DMS79 treated with DMSO at 0.1 percent for 48 hours (cell line): ENCODE results near the gene RARA.
"Not testable (repeated sequence)": the region's sequence is repeated elsewhere in the genome, so short reads cannot be mapped to it uniquely, and the experiment has no call there.

ENCODE experiments used
- DNase-seq: peaks from one replicate; lab custom pipeline; 2025; lab: John Stamatoyannopoulos, UW

Gene RARA

DNA sequence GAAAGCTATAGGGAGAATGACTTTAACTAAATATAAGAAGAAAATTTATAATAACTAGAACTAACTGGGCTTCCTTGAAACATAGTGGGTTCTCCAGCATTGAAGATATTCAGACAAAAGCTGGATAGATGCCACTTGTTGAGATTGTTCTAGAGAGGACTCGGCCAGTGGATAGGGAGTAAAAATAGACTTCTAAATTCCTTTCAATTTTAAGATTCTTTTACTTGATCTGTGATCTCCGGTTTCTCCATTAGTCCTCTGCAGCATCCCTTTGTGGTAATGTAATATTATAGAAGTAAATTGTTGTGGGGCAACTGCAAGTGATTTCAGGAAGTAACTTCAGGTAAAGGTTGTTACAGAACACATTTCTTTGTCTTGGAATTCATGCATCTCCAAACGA, 10.3 kb upstream of the RARA start:
- no peak for DNase-seq

DNA sequence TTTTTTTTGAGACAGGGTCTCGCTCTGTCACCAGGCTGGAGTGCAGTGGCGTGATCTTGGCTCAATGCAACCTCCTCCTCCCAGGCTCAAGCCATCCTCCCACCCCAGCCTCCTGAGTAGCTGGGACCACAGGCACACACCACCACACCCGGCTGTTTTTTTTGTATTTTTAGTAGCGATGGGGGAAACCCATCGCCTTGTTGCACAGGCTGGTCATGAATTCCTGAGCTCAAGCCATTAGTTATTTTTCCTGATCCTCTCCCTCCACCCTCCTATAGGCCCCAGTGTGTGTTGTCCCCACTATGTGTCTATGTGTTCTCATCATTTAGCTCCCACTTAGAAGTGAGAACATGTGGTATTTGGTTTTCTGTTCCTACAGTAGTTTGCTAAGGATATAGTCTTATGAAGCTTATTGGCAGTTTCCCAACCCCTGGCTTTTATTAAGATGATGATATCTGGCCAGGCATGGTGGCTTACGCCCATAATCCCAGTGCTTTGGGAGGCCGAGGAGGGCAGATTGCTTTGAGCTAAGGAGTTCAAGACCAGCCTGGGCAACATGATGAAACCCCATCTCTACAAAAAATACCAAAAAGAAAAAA, 9.7 kb upstream of the RARA start:
- not testable (repeated sequence) for DNase-seq

DNA sequence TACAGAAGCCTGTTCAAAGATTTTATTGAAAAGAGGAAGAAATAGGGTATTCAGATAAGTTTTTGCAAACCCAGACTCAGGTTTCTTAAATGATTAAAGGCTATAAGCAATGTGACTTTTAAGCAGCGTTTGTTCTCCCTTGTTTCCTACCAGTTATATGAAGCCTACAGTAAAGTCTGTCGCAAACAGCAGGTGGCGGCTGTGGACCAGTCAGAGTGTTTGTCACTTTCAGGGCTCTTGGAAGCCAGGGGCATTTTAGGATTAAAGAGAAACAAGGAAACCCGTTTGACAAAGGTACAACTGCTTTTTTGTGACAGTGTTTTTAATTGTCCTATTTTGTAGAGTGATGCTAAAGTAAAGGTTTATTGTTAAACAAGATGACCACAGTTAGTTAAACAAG, 7.7 kb upstream of the RARA start:
- no peak for DNase-seq

DNA sequence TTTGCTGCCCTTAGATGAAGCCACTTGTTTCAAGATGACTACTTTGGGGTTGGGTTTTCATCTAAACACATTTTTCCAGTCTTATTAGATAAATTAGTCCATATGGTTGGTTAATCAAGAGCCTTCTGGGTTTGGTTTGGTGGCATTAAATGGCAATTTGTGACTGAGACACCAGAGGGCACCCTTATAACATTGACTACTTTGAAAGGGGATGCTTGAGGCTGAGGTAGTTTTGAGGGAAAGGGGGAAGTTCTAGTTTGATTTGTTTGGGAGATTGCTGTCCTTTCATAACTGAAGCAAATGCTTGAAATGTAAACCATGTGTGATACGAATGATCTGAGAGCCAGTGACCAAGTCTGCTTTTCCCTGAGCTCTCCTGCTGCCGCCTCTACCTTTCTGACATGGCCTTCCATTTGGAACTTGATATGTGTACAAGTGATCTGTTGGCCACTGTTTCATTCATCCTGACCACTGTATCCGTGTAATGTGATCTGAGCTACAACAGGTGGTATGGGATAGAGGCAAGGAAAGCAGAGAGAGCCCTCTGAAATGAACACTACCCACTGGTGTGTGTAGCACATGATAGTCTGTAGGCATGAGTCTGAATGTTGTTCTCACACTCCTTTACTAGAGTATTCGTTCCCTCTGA, 5.8 kb upstream of the RARA start:
- peak; percentile 72 for DNase-seq

DNA sequence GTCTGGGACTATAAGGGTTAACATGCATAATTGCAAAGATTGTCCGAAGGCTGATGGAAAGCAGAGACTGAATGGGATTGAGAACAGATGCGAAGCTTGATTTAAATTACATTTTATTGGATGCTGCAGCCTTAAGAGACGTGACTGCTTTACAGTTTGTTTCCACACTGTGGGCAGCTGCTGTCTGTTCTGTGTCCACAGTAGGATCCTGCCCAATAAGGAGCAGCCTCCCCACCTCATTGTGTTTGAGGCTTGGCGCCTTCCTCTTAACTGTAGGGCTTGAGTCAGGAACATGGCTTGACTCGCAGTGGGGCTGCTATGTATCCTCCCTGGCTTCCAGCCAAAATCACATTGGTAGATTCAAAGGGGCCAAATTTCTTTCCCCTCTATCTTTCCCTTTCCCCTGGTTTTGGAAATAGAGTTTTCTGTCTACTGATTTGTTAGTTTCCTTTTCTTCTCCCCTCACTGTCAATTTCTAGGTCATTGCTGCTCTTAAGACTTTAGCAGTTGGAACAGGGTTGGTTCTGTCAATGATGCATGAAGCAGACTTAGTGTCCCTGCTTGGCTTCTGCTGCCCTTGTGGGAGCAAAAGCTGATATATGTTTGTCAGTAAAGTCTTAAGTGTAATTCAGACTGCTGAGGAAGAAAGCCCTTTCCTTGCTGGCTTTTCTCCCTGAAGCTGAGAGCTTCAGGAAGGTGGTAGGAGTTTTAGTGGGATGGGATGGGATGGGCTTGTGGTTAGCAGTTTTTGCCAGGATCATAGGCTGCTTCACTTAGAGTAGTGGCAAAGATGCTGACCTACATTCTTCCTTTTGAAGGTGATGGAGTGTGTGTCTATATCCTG, 5.0 kb upstream of the RARA start:
- DNase-seq = peak; percentile 72

DNA sequence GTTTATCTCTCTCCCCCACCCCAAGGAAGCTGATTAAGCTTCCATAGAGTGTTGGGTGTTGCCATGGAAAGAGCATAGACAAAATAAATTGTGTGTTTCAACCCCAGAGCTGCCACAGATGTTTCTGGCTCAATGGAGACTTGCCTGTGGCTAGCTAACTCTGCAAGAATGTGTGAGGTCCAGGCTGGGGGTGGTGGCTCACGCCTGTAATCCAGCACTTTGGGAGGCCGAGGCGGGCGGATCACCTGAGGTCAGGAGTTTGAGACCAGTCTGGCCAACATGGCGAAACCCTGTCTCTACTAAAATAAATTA, 4.5 kb upstream of the RARA start:
- not testable (repeated sequence) for DNase-seq

DNA sequence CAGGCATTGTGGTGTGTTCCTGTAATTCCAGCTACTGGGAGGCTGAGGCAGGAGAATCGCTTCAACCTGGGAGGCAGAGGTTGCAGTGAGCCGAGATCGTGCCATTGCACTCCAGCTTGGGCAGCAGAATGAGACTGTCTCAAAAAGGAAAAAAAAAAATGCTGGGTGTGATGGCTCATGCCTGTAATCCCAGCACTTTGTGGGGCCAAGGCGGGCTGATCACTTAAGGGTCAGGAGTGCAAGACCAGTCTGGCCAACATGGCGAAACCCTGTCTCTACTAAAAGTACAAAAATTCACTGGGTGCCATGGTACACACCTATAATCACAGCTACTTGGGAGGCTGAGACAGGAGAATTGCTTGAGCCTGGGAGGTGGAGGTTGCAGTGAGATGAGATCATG, 4.1 kb upstream of the RARA start:
- DNase-seq = not testable (repeated sequence)

DNA sequence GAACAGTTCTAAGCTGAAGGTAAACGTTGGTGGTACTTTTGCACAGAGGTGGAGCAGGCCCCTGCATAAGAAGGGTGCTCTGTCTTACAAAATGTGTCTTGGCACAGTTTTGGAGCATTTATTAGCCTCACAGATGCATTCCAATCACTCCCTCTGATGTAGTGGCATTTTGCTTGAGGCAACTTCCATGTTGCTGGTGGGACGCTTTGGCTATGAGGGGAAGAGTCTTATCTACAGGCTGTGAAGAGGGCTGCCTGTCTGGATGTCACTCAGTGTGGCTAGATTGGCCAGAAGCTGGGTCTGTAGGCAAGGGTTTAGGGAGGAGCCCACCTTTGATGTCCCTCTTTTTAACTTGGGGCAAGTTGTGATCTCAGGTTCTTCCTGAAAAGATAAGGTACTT, 2.6 kb upstream of the RARA start:
- DNase-seq = no peak

DNA sequence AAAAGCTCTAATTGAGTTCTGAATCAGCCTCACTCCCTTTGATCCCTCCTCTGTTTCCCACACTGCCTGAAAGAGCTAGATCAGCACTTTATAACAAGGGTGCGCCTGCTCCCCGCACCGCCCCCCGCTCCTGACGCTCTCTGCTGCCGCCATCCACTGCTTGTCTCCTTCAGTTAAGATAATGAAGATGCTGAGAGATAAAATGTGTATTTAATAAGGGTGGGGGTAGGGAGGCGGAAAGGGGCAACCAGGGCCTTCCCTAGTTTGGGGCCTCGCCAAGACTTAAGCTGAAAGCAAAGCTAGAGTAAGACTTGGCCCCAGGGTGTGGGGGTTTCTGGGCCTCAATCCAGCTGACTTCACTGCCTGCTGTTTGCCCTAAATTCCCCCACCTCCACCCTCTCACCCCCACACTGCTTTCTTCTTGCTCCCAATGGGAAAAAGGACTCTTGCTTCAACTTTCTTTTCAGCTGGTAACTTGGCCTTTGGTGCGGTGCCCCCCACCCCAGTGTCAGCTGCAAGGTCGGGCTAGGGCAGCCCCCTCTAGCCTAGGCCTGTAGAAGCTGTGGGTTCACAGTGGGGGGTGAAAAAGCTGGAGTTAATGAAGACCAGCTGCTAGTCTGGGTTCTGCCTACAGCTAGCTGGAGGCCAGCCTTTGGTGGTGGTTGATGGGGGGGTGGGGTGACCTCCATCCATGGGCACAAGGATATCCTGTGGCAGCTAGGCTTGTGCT, 1.8 kb upstream of the RARA start:
- peak; percentile 31 for DNase-seq

DNA sequence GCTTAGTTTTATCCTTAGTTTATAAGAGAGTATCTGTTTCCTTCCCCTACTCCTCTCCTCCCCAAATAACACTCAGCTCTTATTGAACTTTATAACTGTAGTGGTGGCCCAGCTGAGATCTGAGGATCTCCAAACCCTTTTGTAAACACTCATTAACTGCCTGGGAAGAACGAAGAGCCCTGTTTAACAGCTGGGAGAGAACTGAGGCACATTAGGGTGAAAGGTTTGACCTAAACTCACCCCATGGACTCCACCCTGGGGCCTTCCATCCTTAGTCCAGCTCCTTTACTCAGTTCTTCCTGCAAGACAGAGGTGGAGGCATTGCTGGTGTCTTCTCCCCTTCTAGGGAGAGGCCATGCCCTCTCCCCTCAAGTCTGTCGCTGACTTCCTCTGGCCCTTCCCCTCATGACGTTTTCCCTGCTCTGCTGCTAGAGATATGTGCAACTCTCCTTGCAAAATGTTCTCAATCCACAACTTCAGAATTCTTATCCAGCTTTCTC, 1.2 kb upstream of the RARA start:
- peak; percentile 39 for DNase-seq

DNA sequence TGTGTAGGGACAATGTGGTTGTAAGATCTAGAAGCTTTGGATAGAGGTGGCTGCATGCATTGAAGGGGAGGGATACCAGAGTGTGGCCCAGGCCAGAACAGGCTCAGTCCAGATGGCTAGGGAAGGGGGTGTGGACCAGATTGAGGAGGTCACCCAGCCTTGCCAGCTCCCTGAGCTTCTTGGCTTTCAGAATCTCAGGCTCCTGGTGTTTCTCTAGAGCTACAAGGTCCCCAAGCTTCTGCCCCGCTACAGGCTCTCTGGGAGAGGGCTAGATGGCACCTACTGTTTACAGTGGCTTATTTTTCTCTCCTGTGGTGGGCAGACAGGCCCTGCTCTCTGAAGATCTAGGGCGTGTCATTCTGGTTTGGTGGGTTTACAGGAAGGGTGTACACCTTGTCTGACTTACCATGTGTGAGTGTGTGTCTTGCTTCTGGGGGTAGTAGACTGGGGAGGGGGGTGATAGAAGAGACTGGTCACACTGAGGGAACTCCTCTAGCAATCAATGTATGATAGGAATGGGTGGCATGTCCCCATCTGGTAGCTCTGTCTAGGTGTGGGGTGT, 1.1 kb downstream of the RARA start:
- DNase-seq = no peak

DNA sequence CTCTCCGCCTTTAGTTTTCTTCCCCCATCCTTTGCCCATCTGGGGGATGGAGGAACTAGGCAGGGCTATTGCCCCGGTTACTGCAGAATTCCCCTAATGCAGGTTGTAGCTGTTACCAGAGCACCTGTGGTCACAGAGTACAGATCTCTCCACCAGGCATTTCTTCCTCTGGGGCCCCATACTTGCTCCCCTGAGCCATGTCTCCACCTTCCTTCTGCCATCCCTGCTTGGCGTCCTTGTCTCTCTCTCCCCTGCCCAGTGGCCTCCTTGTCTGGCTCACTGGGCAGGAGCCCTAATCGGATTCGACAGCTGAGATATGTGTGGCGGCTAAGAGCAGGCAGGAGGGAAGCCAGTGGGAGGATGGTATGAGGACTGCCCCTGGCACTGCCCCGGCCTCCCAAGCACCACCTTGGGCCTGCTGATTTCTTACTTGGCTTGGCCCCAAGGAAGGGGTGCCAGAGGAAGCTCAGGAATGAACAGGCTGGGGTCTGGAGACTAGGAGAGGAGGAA, 2.0 kb downstream of the RARA start:
- no peak for DNase-seq

DNA sequence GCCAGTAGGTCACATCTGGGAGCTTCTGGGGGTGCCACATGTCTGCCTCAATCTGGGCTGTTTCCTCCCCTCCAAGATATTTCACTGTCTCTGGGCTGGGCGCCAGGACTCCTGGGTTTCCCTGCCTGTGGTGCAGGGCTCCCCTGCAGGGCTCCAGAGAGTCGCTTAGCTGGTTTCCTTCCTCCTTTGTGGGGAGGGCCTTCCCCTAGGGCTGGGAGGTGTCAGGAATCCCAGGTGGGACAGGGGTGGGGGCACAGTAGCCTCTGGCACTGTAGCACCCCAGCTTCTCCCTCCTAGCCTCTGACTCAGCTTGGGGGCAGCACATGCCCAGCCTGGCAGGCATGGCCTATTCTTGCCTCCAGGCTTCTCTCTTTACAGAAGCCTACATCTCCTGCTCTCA, 2.6 kb downstream of the RARA start:
- DNase-seq = peak; percentile 16

DNA sequence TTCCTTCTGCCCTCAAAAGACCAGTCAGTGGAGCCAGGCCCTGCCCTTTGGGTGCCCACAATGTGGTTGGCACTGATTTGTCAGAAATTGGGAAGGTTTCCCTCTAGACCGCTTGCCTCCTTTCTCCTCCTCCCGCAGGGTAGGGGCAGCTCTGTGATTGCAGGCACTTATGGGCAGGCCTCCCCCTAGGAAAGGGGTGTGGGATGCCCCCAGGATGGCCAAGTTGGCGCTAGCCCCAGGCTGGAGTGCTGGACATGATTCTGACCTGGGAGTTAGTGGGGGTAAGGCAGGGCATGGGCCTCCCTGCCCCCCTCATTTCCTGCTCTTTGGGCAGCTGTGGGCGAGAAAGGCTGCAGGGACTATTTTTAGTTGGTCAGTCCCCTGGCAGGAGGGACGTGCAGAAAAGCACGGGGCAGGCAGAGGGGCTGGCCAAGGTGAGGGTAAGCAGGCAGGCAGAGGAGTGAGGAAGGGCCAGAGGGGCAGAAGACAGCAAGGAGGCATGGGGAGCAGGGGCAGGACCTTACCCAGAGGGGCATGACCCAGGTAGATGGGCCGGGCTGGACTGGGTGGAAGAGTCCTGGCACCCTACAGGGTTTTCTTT, 3.3 kb downstream of the RARA start:
- no peak for DNase-seq

DNA sequence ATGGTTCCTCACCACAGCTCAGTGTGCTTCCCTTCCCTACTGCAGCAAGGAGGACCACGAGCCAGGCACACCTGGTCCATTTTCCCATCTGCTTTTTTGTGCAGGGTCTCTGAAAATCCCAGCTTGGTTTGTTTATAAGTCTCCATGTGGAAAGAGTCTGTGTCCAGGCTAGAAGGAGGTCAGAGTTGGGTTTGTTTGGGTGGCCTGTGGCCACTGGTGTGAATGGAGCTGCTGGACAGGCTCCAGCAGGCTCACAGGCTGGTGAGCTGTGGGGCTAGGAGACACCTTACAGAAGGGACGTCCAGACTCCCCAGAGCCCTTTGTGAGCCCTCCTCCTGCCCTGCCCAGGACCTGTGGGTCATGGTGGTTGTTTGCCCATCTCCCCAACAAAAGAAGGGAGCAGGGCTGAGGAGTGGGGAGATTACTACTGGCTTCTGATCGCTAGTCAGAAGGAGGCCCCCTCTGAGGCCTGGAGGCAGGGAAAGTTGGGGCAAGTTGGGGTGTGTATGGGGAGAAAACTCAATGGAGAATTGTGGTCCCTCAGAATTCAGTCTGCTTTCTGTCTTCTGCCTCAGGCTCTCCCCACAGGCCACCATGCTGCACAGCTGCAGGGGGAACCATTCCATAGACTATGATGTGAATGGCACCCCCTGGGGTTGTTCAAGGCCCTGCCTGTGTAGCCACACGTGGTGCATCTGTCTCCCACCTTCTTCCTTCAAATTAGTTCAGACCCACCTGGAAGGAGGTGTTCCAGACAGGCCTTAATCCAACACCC, 4.1 kb downstream of the RARA start:
- no peak for DNase-seq

DNA sequence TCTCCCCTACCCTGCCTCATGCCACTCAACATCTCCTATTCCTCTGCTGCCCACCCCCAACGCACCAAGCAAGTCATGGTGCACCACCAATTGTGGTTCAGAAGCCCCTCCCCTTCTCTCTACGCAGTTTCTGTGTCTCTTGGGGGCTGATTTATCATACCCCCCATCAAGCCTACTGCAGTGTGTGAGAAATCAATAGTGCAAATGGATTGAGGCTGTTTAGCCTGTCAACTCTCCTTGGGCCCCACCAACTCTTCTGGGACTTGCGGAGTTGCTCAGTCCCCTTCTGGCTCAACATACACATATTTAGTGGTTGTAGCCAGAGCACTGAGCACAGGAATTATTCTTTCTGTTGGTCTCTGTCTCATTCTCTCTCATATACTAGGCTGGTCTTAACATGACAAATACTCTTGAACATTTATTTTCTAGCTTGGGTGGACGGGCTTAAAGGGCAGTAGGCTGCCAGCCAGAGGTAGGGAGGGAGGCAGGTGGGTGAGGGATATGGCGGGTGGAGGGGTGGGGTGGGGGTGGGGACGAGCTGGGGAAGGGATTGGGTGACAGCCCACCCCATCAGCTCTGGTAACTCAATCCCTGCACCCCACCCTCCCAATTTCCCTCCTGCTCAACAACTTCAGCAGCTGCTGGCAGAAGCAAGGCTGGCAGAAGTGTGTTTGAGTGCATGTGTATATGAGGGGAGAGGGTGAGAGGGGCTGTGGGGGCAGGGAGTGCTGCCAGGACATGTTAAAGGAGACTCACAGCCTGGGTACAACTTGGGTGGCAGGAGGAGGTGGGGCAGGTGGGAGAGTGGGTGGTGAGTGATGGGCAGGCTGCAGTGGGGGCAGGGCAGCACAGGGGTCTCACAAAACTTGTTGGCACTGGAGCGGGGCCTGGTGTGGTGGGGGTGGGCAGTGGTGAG, 4.9 kb downstream of the RARA start:
- peak; percentile 88 for DNase-seq

DNA sequence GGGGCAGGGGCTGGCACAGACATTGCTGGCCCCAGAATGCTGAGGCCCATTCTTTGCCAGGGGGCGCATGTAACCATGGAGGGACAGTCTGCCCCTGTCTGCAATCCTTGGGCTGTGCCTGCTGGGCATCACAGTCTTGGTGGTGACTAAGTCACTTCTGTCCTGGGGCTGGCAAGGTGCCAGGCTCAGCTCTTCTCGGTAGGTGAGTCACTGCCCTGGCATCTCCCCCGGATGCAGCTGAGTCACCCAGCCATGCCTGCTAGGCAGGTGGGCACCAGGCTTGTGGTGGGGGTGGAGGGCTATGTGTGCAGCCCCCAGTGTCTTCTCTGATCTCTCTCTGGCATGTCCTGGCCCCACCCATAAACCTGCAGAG, 5.6 kb downstream of the RARA start:
- DNase-seq = peak; percentile 83

DNA sequence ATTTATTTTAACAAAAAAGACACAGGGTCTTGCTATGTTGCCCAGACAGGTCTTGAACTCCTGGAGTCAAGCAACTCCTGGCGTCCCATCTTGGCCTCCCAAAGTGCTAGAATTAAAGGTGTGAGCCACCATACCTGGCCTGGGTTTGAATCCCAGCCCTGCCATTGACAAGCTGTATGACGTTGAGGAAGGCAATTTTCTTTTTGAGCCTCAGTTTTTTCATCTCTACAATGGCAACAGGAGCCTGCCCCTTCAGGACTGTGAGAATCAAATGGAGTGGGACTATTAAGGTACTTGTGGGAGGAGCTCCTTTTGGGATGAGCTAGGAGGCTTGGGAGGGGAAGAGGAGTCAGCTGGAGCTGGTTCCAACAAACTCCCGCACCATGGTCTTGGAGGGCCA, 6.2 kb downstream of the RARA start:
- DNase-seq = no peak

DNA sequence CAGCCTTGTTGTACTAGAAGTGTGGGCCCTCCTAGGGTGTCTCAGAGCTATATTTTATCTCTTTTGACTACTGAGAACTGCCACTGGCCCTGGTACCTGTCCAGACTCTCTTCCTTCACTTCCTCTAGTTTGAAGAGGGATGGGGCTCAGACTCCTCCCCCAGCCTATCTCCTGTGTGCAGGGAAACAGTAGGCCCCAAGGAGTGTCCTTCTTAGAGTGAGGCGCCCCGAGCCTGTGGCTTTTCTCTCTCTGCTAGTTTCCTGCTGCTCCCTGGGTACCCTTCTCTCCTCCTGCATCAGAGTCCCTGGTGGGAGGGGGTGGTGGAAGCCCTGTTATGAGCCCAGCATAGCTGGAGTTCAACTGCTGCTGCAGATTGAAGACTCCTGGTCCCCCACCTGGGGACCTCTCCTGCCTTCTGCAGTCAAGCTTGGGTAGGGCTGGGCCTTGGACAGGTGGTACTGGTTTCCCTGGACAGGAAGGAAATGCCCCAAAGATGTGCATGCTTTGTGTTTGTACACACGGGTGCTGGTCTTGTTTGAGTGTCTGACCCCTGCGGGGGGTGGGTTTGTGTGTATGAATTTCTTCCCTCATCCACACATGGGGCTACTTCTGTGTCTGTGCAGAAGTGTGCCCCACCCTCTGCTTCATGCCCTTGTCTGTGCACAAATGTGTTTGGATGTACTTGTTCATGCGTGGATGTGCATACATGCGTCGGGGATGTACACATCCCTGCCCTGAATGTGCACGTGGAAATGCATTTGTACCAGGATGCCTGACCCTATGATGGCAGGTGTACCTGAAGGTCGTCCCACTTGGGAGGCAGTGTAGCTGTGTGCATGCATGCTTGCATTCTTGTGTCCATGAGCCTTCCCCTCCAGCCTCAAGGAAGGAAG, 6.9 kb downstream of the RARA start:
- DNase-seq = no peak
